Left ventricle myocardium superior (tissue), 1 donor: Measurements from ENCODE around the gene NFS1. TPM values are rescaled to one million over a fixed set of nuclear protein-coding genes. Genes with fewer than 3 reads are reported as not detected.
"Not testable (repeated sequence)": the region's sequence is repeated elsewhere in the genome, so short reads cannot be mapped to it uniquely, and the experiment has no call there.

Experiments
- ATAC-seq: fragments of 200-7000 bp; cut with Tn5 transposase; one replicate; pipeline ENCODE4 v1.9.1; 2020; ENCODE audit warnings: mild to moderate bottlenecking, moderate library complexity
- DNase-seq: peaks from one replicate; pipeline ENCODE4 v3.0.0-alpha.2; 2020
- intact Hi-C: fragments of 100-400 bp; cut with micrococcal nuclease; formaldehyde crosslinking; loops from one replicate; pipeline ENCODE4 v1.11.0; 2022
- total RNA-seq: library from RNA; stranded (reverse); fragmentation: NEBNext Ultra II Directional; extraction: Animal tissue kit (Norgen Biotek cat#: 25700); gene quantifications from one replicate; pipeline ENCODE4 v1.2.1, GENCODE V29; 2021
- donor health status: DM: no; HTN: yes; CAD: no; lungs with severe emphysema.

NFS1 gene
- total RNA-seq, 1 donor from 2014 or later = 60.4 TPM

DNA sequence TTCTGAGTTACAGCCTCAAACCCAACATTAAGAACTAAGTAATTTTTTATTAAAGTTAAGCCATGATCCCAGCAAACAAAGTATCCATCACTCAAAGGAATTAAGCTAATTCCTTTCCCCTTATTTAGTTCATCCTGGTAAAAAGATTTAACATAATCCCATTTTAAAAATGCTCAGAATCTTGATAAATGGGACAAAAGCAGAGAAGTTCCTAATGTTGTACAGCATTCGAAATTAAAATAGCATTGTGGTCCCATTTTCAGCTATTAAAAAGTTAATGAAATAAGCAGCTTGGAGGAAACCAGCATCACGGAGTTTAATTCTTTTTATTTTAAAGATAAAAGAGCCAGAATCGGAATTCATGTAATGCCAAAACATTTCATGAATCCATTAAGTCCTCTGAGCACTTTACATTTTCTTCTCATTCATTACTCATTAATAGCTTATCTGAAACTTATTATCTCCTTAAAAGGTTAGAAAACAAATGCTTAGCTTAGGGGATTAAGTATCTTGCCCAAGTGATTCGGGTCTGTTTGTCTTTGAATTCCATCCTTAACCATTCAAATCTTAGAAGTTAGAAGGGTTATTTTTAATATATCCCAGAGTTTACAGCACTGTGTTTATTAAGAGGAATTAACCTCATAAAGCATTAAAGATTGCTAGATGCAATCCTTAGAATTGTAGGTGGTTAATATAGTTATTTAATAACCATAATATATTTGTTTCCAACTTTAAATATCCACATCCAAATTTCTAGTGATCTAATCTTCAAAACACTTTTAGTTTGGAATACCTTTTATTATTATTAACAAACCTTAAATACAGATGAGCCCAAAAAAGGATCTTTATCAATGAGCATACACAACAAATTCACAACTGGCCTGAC is 31.7 kb upstream of the NFS1 start:
- DNase-seq (no peak), ATAC-seq (no peak)
- intact Hi-C loops = no loop called here

DNA sequence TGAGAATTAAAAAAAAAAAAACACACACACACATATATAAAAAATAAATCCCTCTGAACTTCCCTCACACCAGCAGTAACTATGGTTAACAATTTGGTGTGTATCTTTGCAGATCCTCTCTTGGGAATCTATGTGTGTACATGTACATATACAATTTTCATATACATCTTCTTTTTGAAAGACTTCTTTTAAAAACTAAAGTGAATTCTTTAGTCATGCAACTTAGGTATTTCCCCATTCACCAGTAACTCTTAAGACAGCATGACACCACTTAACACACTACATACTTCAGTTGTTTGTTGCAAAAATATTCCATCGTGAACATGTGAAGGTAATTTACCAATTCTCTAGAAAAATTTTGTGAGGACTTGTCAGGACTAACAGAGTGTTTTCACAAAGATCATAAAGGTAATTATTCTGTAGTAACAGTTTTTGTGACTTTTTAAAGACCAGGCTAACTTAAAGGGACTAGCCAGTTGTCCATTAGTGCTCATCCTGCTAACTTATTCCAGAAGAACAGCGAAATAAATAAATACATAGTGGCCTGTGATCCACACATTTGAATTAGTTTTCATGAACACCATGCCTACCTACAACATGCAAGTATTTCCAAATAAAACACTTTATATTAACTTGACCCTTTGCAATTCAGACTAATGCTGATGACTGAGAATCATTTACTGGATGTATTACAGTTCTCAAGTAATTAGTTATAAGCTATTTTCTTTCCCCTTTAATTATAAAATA is 30.9 kb upstream of the NFS1 start:
- intact Hi-C loops = no loop called here
- no peak for ATAC-seq
- no peak for DNase-seq

DNA sequence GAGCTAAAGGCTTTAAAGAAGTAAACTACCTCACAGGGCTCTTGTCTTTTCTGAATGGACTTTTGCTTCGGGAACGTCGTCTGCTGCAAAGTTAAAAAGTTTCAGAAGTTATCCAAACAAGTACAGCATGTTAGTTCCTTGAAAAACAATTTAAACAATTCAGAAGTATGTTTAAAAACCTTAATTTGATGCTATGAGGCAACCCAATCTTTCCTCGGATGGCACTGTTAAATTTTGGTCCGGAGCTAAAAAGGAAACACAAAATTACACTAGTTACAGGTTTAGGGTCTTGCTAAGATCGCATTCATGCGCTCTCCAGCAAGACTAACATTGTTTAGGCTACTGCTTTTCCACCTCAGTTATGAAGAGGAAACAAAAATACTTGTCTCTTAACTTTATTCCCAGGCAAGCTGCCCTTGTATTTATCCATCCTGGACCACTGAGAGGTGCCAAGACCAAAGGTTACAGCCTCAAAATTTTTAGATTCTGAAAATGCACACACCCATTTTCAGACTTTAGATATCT is 30.2 kb upstream of the NFS1 start:
- intact Hi-C loops = no loop called here
- ATAC-seq (no peak), DNase-seq (no peak)

DNA sequence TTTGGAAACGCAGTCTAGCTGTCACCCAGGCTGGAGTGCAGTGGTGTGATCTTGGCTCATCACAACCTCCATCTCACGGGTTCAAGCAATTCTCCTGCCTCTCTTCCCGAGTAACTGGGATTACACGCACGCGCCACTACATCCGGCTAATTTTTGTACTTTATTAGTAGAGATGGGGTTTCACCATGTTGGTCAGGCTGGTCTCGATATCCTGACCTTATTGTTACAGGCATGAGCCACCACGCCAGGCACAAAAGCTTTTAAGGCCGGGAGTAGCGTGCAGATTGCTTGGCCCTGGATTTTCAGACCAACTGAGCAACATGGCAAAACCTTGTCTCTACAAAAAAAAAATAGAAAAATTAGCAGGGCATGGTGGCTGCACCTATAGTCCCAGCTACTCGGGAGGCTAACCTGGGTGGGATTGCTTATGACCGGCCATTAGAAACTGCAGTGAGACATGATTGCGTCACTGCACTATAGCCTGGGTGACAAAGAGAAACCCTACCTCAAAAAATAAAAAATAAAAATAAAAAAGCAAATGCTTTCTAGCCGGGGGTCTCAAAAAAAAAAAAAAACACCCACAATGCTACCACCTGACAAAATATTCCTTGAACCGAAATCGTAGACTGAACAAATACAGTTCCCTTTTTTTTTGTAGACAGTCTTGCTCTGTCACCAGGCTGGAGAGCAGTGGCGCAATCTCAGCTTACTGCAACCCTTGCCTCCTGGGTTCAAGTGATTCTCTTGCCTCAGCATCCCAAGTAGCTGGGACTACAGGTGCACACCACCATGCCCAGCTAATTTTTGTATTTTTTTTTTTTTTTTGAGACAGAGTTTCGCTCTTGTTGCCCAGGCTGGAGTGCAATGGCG is 27.9 kb upstream of the NFS1 start:
- ATAC-seq (no peak), DNase-seq (no peak)
- intact Hi-C loops = no loop called here

DNA sequence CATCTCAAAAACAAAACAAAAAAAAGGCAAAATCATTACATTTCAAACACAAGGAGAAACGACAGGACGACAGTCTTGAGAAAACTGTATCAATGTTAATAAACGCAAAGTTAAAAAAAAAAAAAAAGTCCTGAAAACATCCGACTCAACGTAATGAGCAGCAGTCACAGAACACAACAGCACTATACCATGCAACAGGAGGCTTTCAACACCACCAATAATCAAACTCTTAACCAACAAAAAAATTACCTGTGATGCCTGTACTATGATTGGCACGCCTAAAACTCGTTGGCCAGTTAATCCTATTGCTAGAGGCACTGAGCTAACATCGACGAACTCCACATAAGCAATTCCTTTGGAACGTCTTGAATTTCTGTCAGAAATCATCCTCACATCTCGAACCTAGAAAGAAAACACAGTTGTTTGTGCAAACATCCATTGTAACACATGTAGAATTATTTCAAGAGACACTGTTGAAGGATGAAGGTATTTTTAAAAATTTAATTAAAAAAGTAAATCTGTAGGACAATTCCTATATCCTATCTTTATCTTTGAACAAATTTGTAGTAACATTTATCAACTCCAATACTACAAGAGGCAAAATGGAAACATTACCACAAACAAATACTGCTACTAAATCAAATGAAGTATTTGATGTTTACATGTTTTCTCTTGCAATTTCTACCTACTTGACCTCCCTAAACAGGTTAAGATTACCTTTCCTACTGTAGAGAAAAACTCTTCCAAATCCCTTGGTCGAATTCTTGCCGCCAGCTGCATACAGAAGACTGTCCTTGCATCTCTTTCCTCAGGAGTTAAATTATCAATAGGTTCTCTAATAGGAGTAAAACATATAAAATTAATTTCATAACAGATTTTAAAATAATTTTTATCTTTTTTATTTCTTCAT is 25.4 kb upstream of the NFS1 start:
- ATAC-seq = no peak
- intact Hi-C loops = no loop called here

DNA sequence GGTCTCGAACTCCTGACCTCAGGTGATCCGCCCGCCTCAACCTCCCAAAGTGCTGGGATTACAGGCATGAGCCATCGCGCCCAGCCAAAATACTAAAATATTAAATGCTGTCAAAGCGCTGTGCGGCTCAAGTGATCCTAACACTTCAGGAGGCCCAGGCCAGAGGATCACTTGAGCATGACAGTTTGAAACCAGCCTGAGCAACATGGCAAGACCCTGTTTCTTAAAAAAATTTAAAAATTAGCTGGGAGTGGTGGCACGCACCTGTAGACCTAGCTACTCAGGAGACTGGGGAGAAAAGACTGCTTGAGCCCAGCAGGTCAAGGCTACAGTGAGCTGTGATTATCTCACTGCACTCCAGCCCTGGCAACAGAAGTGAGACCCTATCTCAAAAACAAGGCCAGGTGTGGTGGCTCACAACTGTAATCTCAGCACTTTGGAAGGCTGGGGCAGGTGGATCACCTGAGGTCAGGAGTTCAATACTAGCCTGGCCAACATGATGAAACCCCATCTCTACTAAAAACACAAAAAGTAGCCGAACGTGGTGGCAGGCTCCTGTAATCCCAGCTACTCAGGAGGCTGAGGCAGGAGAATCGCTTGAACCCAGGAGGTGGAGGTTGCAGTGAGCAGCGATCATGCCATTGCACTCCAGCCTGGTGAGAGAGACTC is 24.6 kb upstream of the NFS1 start:
- intact Hi-C loops, ATAC-seq: not testable (repeated sequence)

More for the DNA sequence above, 25.4 kb upstream of the NFS1 start:
- DNase-seq = no peak

DNA sequence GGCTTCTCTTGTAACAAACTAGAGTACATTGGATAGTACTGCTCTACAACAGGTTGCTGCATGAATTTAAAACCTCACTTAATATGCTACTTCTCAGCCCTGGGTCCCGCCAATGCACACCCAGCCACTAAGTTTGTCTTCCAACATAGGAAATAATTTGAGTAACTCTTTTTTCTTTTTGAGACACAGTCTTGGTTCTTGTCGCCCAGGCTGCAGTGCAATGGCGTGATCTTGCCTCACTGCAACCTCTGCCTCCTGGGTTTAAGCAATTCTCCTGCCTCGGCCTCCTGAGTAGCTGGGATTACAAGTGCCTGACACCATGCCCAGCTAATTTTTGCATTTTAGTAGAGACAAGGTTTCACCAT is 24.1 kb upstream of the NFS1 start:
- ATAC-seq, DNase-seq, intact Hi-C loops: not testable (repeated sequence)

More for the DNA sequence above, 24.6 kb upstream of the NFS1 start:
- DNase-seq = not testable (repeated sequence)

DNA sequence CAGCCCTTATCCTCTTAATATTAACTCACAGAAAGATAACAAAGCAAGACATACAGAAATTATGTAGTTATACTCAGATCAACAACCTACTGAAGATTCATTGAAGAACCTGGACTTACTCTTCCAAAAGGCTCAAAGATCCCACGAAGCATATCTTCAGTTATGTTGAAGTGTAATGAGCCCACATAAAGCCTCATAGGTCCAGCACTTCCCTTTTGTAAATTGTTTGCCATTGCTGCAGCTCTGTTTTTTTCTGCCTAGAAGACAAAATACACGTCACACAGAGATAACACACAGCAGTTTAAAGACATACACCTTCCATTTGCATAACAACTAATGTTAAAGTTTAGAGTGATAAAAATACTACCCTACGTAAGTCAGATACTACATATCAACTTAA is 22.5 kb upstream of the NFS1 start:
- ATAC-seq (no peak), DNase-seq (no peak)
- intact Hi-C loops = no loop called here

DNA sequence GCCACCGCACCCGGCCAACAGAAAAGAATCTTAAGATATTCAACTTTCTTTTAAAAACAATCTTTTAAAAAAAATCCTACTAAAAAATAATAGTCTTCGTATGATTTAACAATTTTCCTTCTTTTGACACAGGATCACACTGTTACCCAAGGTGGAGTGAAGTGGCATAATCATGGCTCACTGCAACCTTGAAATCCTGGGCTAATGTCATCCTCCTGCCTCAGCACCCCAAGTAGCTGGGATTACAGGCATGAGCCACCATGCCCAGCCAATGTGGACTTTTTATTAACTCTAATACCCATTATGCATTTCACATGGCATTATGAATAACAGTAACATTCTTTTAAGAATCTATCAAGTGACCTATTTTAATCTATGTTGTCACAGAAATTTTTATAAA is 22.1 kb upstream of the NFS1 start:
- intact Hi-C loops = no loop called here
- DNase-seq = no peak

DNA sequence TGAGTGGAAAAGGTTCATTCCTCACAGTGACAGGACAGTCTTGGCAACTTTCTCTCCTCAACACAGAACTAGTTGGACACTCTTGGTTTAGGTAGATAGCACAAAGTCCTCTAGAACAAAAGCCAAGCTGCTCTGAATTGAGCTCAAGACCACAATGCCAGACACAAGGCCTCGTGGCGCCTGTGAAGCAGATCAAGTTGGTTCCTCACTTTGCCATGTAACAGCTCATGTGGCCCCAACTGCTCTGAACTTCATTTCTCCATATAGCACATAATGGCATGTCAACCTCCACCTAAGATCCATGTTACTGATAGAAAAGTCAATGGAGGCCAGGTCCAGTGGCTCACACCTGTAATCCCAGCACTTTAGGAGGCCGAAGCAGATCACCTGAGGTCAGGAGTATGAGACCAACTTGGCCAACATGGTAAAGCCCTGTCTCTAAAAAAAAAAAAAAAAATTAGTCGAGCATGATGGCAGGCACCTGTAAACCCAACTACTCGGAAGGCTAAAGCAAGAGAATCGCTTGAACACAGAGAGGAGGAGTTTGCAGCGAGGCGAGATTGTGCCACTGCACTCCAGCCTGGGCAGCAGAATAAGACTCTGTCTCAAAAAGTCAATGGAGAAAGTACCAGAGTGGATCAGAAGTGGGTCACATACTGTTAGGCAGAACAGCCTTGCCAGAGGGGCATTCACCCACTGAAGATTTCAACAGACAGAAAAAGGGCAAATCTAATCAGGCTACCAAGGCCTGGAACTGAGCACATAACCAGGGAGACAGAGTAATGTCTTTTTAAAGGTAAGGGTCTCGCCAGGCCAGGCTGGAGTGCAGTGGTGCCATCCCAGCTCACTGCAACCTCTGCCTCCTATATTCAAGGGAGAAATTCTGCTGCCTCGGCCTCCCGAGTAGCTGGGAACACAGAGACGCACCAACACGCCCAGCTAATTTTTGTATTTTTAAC is 21.3 kb upstream of the NFS1 start:
- ATAC-seq (no peak), DNase-seq (no peak)
- intact Hi-C loops = no loop called here

More for the DNA sequence above, 22.1 kb upstream of the NFS1 start:
- ATAC-seq = no peak

DNA sequence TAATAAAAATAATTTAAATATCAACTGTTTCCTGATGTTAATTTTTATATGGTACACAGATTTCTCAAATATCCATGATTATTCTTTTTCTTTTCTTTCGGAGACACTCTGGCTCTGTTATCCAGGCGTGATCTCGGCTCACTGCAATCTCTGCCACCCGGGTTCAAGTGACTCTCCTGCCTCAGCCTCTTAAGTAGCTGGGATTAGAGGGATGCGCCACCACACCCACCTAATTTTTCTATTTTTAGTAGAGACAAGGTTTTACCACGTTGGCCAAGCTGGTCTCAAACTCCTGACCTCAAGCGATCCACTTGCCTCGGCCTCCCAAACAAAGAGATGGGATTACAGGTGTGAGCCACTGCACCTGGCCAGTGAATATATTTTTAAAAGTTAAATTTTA is 20.6 kb upstream of the NFS1 start:
- intact Hi-C loops = no loop called here
- ATAC-seq (no peak), DNase-seq (no peak)

DNA sequence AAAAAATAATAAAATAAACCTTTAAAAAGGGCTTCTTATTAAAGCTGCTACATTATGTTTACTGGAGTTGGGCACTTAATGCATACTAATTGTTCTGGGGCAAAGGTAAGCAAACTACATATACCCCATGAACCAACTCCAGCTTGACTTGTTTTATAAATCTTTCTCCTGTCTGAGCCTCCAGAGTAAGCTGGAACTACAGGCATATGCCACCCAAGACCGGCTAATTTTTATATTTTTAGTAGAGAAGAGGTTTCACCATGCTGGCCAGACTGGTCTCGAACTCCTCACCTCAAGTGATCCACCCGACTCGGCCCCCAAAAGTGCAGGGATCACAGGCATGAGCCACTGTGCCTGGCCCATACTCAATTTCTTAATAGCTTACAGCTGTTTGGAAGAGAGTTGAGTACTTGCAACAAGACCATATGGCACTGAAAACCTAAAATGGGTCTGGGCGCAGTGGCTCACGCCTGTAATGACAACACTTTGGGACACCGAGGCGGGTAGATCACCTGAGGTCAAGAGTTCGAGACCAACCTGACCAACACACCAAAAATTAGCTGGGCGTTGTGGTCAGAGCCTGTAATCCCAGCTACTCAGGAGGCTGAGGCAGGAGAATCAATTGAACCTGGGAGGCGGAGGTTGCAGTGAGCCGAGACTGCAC is 20.0 kb upstream of the NFS1 start:
- no peak for DNase-seq
- intact Hi-C loops = no loop called here
- no peak for ATAC-seq

DNA sequence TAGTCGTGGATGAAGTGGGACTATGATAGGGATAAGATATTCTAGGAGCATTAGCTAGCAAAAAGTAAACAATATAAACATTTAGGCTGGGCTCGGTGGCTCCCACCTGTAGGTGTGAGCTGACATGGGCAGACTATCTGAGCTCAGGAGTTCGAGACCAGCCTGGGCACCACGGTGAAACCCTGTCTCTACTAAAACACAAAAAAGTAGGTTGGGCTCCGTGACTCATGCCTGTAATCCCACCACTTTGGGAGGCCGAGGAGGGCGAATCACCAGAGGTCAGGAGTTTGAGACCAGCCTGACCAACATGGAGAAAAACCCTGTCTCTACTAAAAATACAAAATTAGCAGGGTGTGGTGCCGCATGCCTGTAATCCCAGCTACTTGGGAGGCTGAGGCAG is 19.2 kb upstream of the NFS1 start:
- intact Hi-C loops, ATAC-seq: not testable (repeated sequence)

DNA sequence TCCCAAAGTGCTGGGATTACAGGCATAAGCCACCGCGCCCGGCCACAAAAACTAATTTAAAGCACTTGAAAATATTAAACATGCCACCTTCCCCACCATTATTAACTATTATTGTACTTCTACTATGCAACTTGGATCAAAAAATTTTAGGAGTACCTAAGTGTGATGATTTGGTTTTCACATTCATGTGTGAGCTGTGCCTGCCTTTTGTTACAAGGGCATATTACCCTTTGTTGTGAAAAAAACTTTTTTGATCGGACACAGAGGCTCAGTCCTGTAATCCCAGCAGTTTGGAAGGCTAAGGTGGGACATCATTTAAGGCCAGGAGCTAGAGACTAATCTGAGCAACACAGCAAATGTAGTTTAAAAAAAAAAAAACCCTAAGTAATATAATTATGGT is 17.2 kb upstream of the NFS1 start:
- DNase-seq = no peak
- intact Hi-C loops = no loop called here
- ATAC-seq = no peak

More for the DNA sequence above, 19.2 kb upstream of the NFS1 start:
- DNase-seq = not testable (repeated sequence)

DNA sequence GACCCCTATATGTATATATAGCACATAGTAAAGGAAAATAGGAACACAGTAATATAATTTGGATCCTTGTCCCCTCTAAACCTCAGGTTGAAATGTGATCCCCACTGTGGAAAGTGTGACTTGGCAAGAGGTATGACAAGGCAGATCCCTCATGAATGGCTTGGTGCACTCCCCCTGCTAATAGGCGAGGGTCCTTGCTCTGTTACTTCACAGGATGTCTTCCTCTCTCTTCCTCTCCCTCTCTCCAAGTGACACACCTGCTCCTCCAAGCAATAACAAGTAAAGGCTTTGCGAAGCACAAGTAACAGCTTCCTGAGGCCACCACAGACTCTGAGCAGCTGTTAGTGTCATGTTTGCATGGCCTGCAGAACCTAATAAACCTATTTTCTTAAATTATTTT is 16.5 kb upstream of the NFS1 start:
- DNase-seq (no peak), ATAC-seq (no peak)
- intact Hi-C loops = no loop called here

DNA sequence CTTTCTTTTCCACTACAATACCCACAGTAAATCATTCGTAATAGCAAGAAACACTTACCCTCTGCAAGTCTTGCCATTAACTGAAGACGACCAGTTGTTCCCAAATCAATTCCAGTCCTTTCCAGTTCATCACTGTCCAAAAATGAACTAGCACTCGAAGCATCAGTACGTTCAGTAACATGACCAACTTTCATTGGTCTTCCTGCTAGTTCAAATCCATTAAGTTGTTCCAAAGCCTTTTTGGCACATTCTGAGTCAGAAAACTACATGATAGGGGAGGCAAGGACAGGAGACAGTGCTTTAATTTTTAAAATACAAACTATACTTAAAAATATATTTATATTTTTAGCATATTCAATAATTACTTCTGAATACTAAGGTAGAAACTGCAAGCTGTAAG is 15.0 kb upstream of the NFS1 start:
- DNase-seq (no peak), ATAC-seq (no peak)
- intact Hi-C loops = no loop called here
